Measurements from ENCODE around the gene DSCAM. TPM values are rescaled to one million over a fixed set of nuclear protein-coding genes. Genes with fewer than 3 reads are reported as not detected.

Gene DSCAM
- total RNA-seq, 2 experiments from 2014 or later, result not detected

DNA sequence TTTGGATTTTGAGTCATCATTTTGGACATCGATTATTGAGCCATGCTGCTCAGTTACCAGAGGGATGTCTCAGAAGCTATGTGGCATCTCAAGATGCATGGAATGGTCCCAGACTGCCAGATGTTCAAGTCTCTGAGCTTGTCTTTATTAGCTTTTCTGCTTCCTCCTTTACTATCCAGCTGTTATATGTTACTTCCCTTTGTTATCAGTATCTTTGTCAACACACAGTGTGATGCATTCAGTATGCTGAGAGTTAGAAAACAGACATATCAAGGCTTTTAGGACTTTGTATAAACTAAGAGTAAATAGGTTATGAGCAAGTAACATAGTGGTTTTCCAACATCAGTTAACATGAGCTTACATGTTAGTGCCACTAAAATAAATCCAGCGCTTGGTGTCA is 474.5 kb downstream of the DSCAM start:
- Histone ChIP-seq H3K27me3 (ENCODE audit: control insufficient read depth in 1 of 2, insufficient read depth in 2 of 2, low read length in 2 of 2) (no peaks in the 10 kb centered on the region), H3K27ac (ENCODE audit: low read depth in 1 of 2, low read length in 2 of 2) (no peak overlapping the region), H3K4me3 (ENCODE audit: low read length) (no peak overlapping the region), H3K4me1 (ENCODE audit: insufficient read depth, low read length) (no peaks in the 10 kb centered on the region), H3K9me3 (ENCODE audit: control insufficient read depth in 1 of 2, insufficient read depth in 1 of 2, low read length in 2 of 2) (peaks cover 0 to 5% of the 10 kb centered on the region in 2 experiments), H3K36me3 (ENCODE audit: insufficient read depth, low read length) (no peaks in the 10 kb centered on the region)
- no peaks in the 10 kb centered on the region for H3K9me3 Mint-ChIP-seq
- no peaks in the 10 kb centered on the region for H3K36me3 Mint-ChIP-seq (ENCODE audit: low read depth)
- H3K27ac Mint-ChIP-seq, result no peak overlapping the region
- H3K4me1 Mint-ChIP-seq (ENCODE audit: low read depth), result no peaks in the 10 kb centered on the region
- no peak for TF ChIP-seq CTCF (IDR thresholded peaks at IDR 0.05)
- H3K4me3 Mint-ChIP-seq, result no peak overlapping the region
- ChIA-PET CTCF (no interaction called here), POLR2A (no interaction called here)
- intact Hi-C loops (cut with DNase I, micrococcal nuclease), result no loop called here
- ATAC-seq (ENCODE audit: poor library complexity) (no peak), DNase-seq (no peak)
- no peaks in the 10 kb centered on the region for H3K27me3 Mint-ChIP-seq

- intact Hi-C loops (cut with DNase I, micrococcal nuclease), result no loop called here
- H3K4me1 Mint-ChIP-seq (ENCODE audit: low read depth), result no peaks in the 10 kb centered on the region
- no peaks in the 10 kb centered on the region for H3K27me3 ChIP-seq (ENCODE audit: control insufficient read depth in 1 of 2, insufficient read depth in 2 of 2, low read length in 2 of 2)
- H3K9me3 Mint-ChIP-seq, result peaks cover 3% of the 10 kb centered on the region
- no peaks in the 10 kb centered on the region for H3K36me3 Mint-ChIP-seq (ENCODE audit: low read depth)
- ChIA-PET POLR2A (no interaction called here), CTCF (no interaction called here)
- no peak overlapping the region for H3K27ac ChIP-seq (ENCODE audit: low read depth in 1 of 2, low read length in 2 of 2)
- no peaks in the 10 kb centered on the region for H3K4me1 ChIP-seq (ENCODE audit: insufficient read depth, low read length)
- no peak overlapping the region for H3K4me3 ChIP-seq (ENCODE audit: low read length)
- no peak overlapping the region for H3K27ac Mint-ChIP-seq
- H3K4me3 Mint-ChIP-seq, result no peak overlapping the region
- DNase-seq (no peak), ATAC-seq (ENCODE audit: poor library complexity) (no peak)
- no peaks in the 10 kb centered on the region for H3K36me3 ChIP-seq (ENCODE audit: insufficient read depth, low read length)
- H3K27me3 Mint-ChIP-seq, result no peaks in the 10 kb centered on the region
- H3K9me3 ChIP-seq (ENCODE audit: control insufficient read depth in 1 of 2, insufficient read depth in 1 of 2, low read length in 2 of 2), result no peaks in the 10 kb centered on the region
- no peak for TF ChIP-seq CTCF (IDR thresholded peaks at IDR 0.05)
Measured at GRCh38 chr21:40371329-40371728, 475.6 kb downstream of the DSCAM start.

DNA sequence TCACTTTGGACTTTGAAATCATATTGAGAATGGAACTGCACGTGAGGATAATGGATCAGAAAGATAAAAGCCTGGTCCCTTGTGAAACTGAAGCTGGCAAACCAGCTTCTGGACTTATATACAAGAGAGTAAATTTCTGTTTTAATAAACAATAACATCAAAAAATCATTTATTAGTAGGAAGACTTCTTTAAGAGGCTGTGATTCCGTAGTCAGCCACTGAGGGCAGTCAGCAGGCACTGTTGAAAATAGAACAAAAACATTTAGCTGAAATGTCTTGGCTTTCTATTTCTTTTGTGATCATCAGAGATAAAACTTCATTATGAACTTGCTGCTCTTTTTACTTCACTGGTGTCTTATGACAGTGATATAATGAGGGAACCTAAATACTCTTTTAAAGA is 490.3 kb downstream of the DSCAM start:
- intact Hi-C loops (cut with DNase I, micrococcal nuclease), result no loop called here
- no peaks in the 10 kb centered on the region for H3K27me3 ChIP-seq (ENCODE audit: control insufficient read depth in 1 of 2, insufficient read depth in 2 of 2, low read length in 2 of 2)
- ChIA-PET CTCF (no interaction called here), POLR2A (no interaction called here)
- H3K4me3 Mint-ChIP-seq, result no peak overlapping the region
- H3K4me1 Mint-ChIP-seq (ENCODE audit: low read depth), result no peaks in the 10 kb centered on the region
- H3K9me3 ChIP-seq (ENCODE audit: control insufficient read depth in 1 of 2, insufficient read depth in 1 of 2, low read length in 2 of 2), result peaks cover 0 to 13% of the 10 kb centered on the region in 2 experiments
- H3K4me1 ChIP-seq (ENCODE audit: insufficient read depth, low read length), result no peaks in the 10 kb centered on the region
- peaks cover 2% of the 10 kb centered on the region for H3K9me3 Mint-ChIP-seq
- H3K27ac ChIP-seq (ENCODE audit: low read depth in 1 of 2, low read length in 2 of 2), result no peak overlapping the region
- H3K27ac Mint-ChIP-seq, result no peak overlapping the region
- DNase-seq (no peak), ATAC-seq (ENCODE audit: poor library complexity) (no peak)
- no peaks in the 10 kb centered on the region for H3K36me3 Mint-ChIP-seq (ENCODE audit: low read depth)
- no peaks in the 10 kb centered on the region for H3K36me3 ChIP-seq (ENCODE audit: insufficient read depth, low read length)
- no peak overlapping the region for H3K4me3 ChIP-seq (ENCODE audit: low read length)
- no peak for TF ChIP-seq CTCF (IDR thresholded peaks at IDR 0.05)
- no peaks in the 10 kb centered on the region for H3K27me3 Mint-ChIP-seq
